Smooth muscle cell (in vitro differentiated cells): ENCODE results near the gene GUCY1A1. TPM values are rescaled to one million over a fixed set of nuclear protein-coding genes. Genes with fewer than 3 reads are reported as not detected.

Experiments
- DNase-seq: peaks from one replicate; lab custom pipeline; 2025; ENCODE audit not compliant: unreplicated experiment; lab: John Stamatoyannopoulos, UW
- H2AFZ ChIP-seq: fragments of 200-600 bp; sonication (generic); 2 replicates; pipeline ENCODE4 v1.6.0; 2016; ENCODE audit warnings: antibody characterized with exemption, low read depth, mild to moderate bottlenecking
- H3F3A ChIP-seq: fragments of 200-600 bp; sonication (generic); 2 replicates; pipeline ENCODE4 v1.6.0; 2017; ENCODE audit warnings: antibody characterized with exemption, low read depth
- H3K27ac ChIP-seq: fragments of 200-600 bp; sonication (generic); 2 replicates; pipeline ENCODE4 v1.5.1; 2016; ENCODE audit warnings: low read depth, mild to moderate bottlenecking
- H3K27me3 ChIP-seq: fragments of 200-600 bp; sonication (generic); 2 replicates; pipeline ENCODE4 v1.6.1; 2016; ENCODE audit warnings: low read depth, mild to moderate bottlenecking
- H3K36me3 ChIP-seq: fragments of 200-600 bp; sonication (generic); 2 replicates; pipeline ENCODE4 v1.5.1; 2016; ENCODE audit warnings: low read depth
- H3K4me1 ChIP-seq: fragments of 200-600 bp; sonication (generic); 2 replicates; pipeline ENCODE4 v1.5.1; 2016; ENCODE audit warnings: low read depth
- H3K4me2 ChIP-seq: fragments of 200-600 bp; sonication (generic); 2 replicates; pipeline ENCODE4 v1.6.0; 2016; ENCODE audit warnings: mild to moderate bottlenecking
- H3K4me3 ChIP-seq: fragments of 200-600 bp; sonication (generic); 2 replicates; pipeline ENCODE4 v1.5.1; 2016; ENCODE audit warnings: mild to moderate bottlenecking
- H3K79me2 ChIP-seq: fragments of 200-600 bp; sonication (generic); 2 replicates; pipeline ENCODE4 v1.6.0; 2016; ENCODE audit warnings: low read depth, mild to moderate bottlenecking
- H3K9ac ChIP-seq: fragments of 200-600 bp; sonication (generic); 2 replicates; pipeline ENCODE4 v1.6.0; 2016; ENCODE audit warnings: low read depth
- H3K9me3 ChIP-seq: fragments of 200-600 bp; sonication (generic); replicated peaks from 2 replicates; pipeline ENCODE4 v1.5.1; 2016; ENCODE audit warnings: low read depth
- H4K20me1 ChIP-seq: fragments of 200-600 bp; sonication (generic); 2 replicates; pipeline ENCODE4 v1.6.0; 2016; ENCODE audit warnings: low read depth
- CTCF ChIP-seq: fragments of 200-600 bp; sonication (generic); IDR thresholded peaks from 2 replicates; pipeline ENCODE4 v1.5.1; 2017; ENCODE audit warnings: borderline replicate concordance, mild to moderate bottlenecking, antibody characterized with exemption; ENCODE audit not compliant: insufficient read depth, poor library complexity, severe bottlenecking
- WGBS: methylation state at CpG from one replicate; pipeline ENCODE4 v1.1.7; 2016; ENCODE audit warnings: low lambda C conversion rate; 5-methylcytosine and 5-hydroxymethylcytosine counted together
- polyA plus RNA-seq: library from polyadenylated mRNA; unstranded; fragments of >200 nt; fragmentation: Nextera tagmentation; extraction: Ambion mirVana; gene quantifications from 2 replicates; pipeline ENCODE4 v1.2.1, GENCODE V29; 2016
- total RNA-seq: library from RNA; depleted of rRNA; stranded (reverse); fragments of >200 nt; gene quantifications from 2 replicates; pipeline ENCODE4 v1.2.3, GENCODE V29; 2014

The GUCY1A1 gene
- total and polyA plus RNA-seq, 2 experiments from 2014 or later, result 172 to 269 TPM

GRCh38 chr4:155751569-155751968, 84.9 kb downstream of the GUCY1A1 start:
- no peaks in the 10 kb centered on the region for H3F3A ChIP-seq
- WGBS, result 74% methylated on average over 5 of the region's 5 CpGs
- no peaks in the 10 kb centered on the region for H4K20me1 ChIP-seq
- no peaks in the 10 kb centered on the region for H3K79me2 ChIP-seq
- no peaks in the 10 kb centered on the region for H3K4me1 ChIP-seq
- no peak overlapping the region for H3K4me2 ChIP-seq
- H3K9ac ChIP-seq, result no peak overlapping the region
- H3K4me3 ChIP-seq, result no peak overlapping the region
- no peaks in the 10 kb centered on the region for H3K36me3 ChIP-seq
- H3K27ac ChIP-seq, result no peak overlapping the region
- no peak for TF ChIP-seq CTCF
- no peaks in the 10 kb centered on the region for H3K9me3 ChIP-seq
- no peak overlapping the region for H2AFZ ChIP-seq
- H3K27me3 ChIP-seq, result no peaks in the 10 kb centered on the region
- no peak for DNase-seq

- peaks cover 13% of the 10 kb centered on the region for H3K4me1 ChIP-seq
- H3K36me3 ChIP-seq, result no peaks in the 10 kb centered on the region
- H4K20me1 ChIP-seq, result no peaks in the 10 kb centered on the region
- H3K27me3 ChIP-seq, result no peaks in the 10 kb centered on the region
- H3K9ac ChIP-seq, result no peak overlapping the region
- peak overlapping the region; percentile 18 for H3K4me2 ChIP-seq
- DNase-seq, result no peak
- H3K9me3 ChIP-seq, result no peaks in the 10 kb centered on the region
- no peak overlapping the region for H3K4me3 ChIP-seq
- H3K27ac ChIP-seq, result peak overlapping the region; percentile 37
- no peak overlapping the region for H2AFZ ChIP-seq
- no peak for TF ChIP-seq CTCF
- peaks cover 11% of the 10 kb centered on the region for H3F3A ChIP-seq
- no peaks in the 10 kb centered on the region for H3K79me2 ChIP-seq
- 100% methylated on average over 1 of the region's 1 CpG for WGBS
Observed at GRCh38 chr4:155757745-155758265, 91.2 kb downstream of the GUCY1A1 start.

- peak within 1 kb of the TSS; percentile 89 for H3K4me2 ChIP-seq
- peak within 1 kb of the TSS; percentile 69 for H3K4me3 ChIP-seq
- H3K27me3 ChIP-seq, result no peaks in the 10 kb centered on the region
- no peaks in the 10 kb centered on the region for H3K9me3 ChIP-seq
- 8% methylated on average over 48 of the region's 51 CpGs for WGBS
- H3K9ac ChIP-seq, result peak within 1 kb of the TSS; percentile 59
- H2AFZ ChIP-seq, result peak within 1 kb of the TSS; percentile 77
- H3K36me3 ChIP-seq, result no peaks in the 10 kb centered on the region
- no peaks in the 10 kb centered on the region for H3K79me2 ChIP-seq
- peak within 1 kb of the TSS; percentile 37 for H3K27ac ChIP-seq
- peaks cover 13% of the 10 kb centered on the region for H3K4me1 ChIP-seq
- peak; percentile 14 for TF ChIP-seq CTCF
- peak; percentile 70 for DNase-seq
- H4K20me1 ChIP-seq, result no peaks in the 10 kb centered on the region
- H3F3A ChIP-seq, result peaks cover 11% of the 10 kb centered on the region
Observed at GRCh38 chr4:155758481-155759371, 92.1 kb downstream of the GUCY1A1 start, which contains the start of gene GUCY1B1. Gene GUCY1B1, plus strand, starts transcription at chr4:155759021. Its CDS starts 120 bp downstream, at chr4:155759141.
